ENCODE measurements around the gene ITPKC. TPM values are rescaled to one million over a fixed set of nuclear protein-coding genes. Genes with fewer than 3 reads are reported as not detected.

The ITPKC gene
- total RNA-seq, 2 experiments from 2014 or later, result 5.5 to 6.5 TPM

DNA sequence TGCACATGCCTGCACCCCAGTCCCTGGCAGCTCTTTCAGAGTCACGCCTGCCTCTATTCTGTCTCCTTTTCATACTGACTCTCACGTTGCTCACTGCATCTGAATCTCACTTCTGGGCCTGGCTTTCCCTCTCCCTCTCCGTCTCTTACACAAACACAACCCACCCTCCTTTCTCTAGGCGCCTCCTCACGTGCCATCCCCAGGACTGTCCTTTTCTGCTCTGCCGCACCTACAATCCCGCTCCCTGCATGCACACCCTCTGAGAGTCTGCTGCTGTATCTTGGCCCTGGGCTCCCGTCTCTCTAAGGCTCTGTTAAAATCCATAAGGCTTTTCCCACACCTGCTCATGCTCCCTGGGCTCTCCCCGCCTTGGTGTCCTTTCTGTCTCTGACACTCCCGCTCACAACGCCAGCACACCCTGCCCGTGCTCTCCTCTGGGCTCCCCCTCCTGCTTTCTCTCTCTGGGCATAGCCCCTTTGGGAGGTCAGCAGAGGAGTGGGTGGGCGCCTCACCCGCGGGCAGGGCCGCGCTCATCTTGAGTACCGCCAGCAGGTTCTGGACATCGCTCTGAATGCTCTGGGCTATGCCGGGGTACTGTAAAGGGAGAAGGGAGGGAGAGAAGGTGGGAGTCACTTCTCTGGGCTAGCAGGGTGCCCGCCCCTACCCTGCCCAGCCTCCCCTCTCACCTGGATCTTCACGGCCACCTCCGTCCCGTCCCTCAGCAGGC is 13.7 kb upstream of the ITPKC start:
- POLR2A ChIA-PET, result no interaction called here
- Histone ChIP-seq H3K36me3 (ENCODE audit: insufficient read depth, low read length) (peaks cover 35% of the 10 kb centered on the region), H3K4me2 (ENCODE audit: low read length) (no peak overlapping the region), H3K79me2 (ENCODE audit: insufficient read depth, low read depth, low read length) (no peaks in the 10 kb centered on the region), H3K9me2 (ENCODE audit: insufficient read depth, low read length) (no peaks in the 10 kb centered on the region), H2AFZ (ENCODE audit: low read length) (no peak overlapping the region), H3K4me3 (ENCODE audit: low read depth, low read length, poor library complexity, severe bottlenecking) (no peak overlapping the region), H3K9me3 (ENCODE audit: low read length) (no peaks in the 10 kb centered on the region), H4K20me1 (ENCODE audit: insufficient read depth, low read length) (no peaks in the 10 kb centered on the region), H3K27ac (ENCODE audit: low read depth, low read length, poor library complexity, severe bottlenecking) (no peak overlapping the region), H3K4me1 (ENCODE audit: insufficient read depth, low read length, poor library complexity, severe bottlenecking) (no peaks in the 10 kb centered on the region)
- TF ChIP-seq EZH2phosphoT487 (IDR thresholded peaks at IDR 0.05; ENCODE audit: borderline replicate concordance, low read depth, low read length), result no peak
- TF ChIP-seq CTCF (conservative IDR thresholded peaks at IDR 0.05; ENCODE audit: low read length), result no peak
- DNase-seq (ENCODE audit: low spot score), result no peak
- BruUV-seq (replicated peaks), result no TSS peak
- CTCF ChIA-PET (ENCODE audit: unreplicated experiment), result no interaction called here
- intact Hi-C loops (cut with micrococcal nuclease; ENCODE audit: unreplicated experiment), result no loop called here

DNA sequence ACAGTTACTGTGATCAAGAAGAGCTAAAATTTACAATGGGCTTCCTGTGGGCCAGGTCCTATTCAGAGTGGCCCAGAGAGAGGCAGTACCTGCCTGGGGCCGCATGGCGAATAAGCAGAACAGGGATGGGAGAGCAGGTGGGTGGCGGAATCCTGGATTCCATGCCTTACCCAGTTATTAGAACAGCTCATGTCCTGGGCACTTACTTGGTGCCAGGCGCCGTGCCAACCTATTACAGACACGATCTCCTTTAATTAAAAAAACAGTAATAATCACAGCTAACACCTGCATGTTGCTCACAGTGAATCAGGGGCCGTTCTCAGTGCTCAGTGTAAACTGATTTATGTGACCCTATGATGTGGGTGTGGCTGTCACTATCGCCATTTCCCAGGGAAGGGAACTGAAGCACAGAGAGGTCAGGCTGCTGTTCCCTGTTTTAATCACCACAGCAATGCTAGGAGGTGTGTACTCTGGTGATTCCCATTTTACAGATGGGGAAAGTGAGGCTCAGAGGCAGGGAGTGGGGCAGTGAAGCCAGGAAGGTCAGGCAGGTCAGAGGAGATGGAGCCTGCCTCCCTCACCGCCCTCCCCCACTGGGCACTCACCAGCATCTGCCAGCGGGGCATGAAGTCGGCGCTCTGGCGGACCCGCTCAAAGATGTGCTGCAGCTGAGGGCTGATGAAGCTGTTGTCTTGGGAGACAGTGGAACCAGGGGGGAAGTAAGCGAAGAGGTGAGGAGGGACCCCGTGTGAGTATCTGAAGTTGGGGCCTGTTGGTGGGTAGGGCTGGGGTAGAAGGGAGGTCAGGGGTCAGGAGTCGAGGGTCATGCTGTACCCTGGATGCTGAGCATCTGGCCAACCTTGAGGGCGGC is 12.2 kb upstream of the ITPKC start:
- TF ChIP-seq CTCF (conservative IDR thresholded peaks at IDR 0.05; ENCODE audit: low read length) (no peak), EZH2phosphoT487 (IDR thresholded peaks at IDR 0.05; ENCODE audit: borderline replicate concordance, low read depth, low read length) (no peak)
- Histone ChIP-seq H2AFZ (ENCODE audit: low read length) (no peak overlapping the region), H3K4me3 (ENCODE audit: low read depth, low read length, poor library complexity, severe bottlenecking) (no peak overlapping the region), H3K79me2 (ENCODE audit: insufficient read depth, low read depth, low read length) (no peaks in the 10 kb centered on the region), H4K20me1 (ENCODE audit: insufficient read depth, low read length) (no peaks in the 10 kb centered on the region), H3K4me1 (ENCODE audit: insufficient read depth, low read length, poor library complexity, severe bottlenecking) (no peaks in the 10 kb centered on the region), H3K36me3 (ENCODE audit: insufficient read depth, low read length) (peaks cover 50% of the 10 kb centered on the region), H3K9me3 (ENCODE audit: low read length) (no peaks in the 10 kb centered on the region), H3K9me2 (ENCODE audit: insufficient read depth, low read length) (no peaks in the 10 kb centered on the region), H3K27ac (ENCODE audit: low read depth, low read length, poor library complexity, severe bottlenecking) (no peak overlapping the region), H3K4me2 (ENCODE audit: low read length) (no peak overlapping the region)
- BruUV-seq (replicated peaks), result no TSS peak
- ChIA-PET CTCF (ENCODE audit: unreplicated experiment) (no interaction called here), POLR2A (no interaction called here)
- intact Hi-C loops (cut with micrococcal nuclease; ENCODE audit: unreplicated experiment), result no loop called here
- DNase-seq (ENCODE audit: low spot score), result no peak

GRCh38 chr19:40705362-40705651 is 11.6 kb upstream of the ITPKC start:
- POLR2A ChIA-PET, result no interaction called here
- Histone ChIP-seq H3K9me2 (ENCODE audit: insufficient read depth, low read length) (no peaks in the 10 kb centered on the region), H3K9me3 (ENCODE audit: low read length) (no peaks in the 10 kb centered on the region), H3K4me2 (ENCODE audit: low read length) (no peak overlapping the region), H3K4me3 (ENCODE audit: low read depth, low read length, poor library complexity, severe bottlenecking) (no peak overlapping the region), H3K27ac (ENCODE audit: low read depth, low read length, poor library complexity, severe bottlenecking) (no peak overlapping the region), H3K79me2 (ENCODE audit: insufficient read depth, low read depth, low read length) (no peaks in the 10 kb centered on the region), H4K20me1 (ENCODE audit: insufficient read depth, low read length) (no peaks in the 10 kb centered on the region), H3K36me3 (ENCODE audit: insufficient read depth, low read length) (peaks cover 52% of the 10 kb centered on the region), H3K4me1 (ENCODE audit: insufficient read depth, low read length, poor library complexity, severe bottlenecking) (no peaks in the 10 kb centered on the region), H2AFZ (ENCODE audit: low read length) (no peak overlapping the region)
- no peak for DNase-seq (ENCODE audit: low spot score)
- CTCF ChIA-PET (ENCODE audit: unreplicated experiment), result no interaction called here
- intact Hi-C loops (cut with micrococcal nuclease; ENCODE audit: unreplicated experiment), result no loop called here
- TF ChIP-seq CTCF (conservative IDR thresholded peaks at IDR 0.05; ENCODE audit: low read length), result no peak
- TF ChIP-seq EZH2phosphoT487 (IDR thresholded peaks at IDR 0.05; ENCODE audit: borderline replicate concordance, low read depth, low read length), result no peak
- BruUV-seq (replicated peaks), result no TSS peak
